ENCODE results near the gene RB1.

- no peak for TF ChIP-seq POLR2A (IDR thresholded peaks at IDR 0.05; ENCODE audit: low read depth, low read length)
- no peak for TF ChIP-seq POLR2AphosphoS5 (IDR thresholded peaks at IDR 0.05; ENCODE audit: low read depth, low read length)
- no peak for TF ChIP-seq TAF1 (IDR thresholded peaks at IDR 0.05; ENCODE audit: borderline replicate concordance, low read depth, low read length)
Observed at GRCh38 chr13:48294653-48295052, 8.9 kb upstream of the RB1 start.

Measured in GM12892 (cell line).